ENCODE data around the gene TMEM106C. TPM values are rescaled to one million over a fixed set of nuclear protein-coding genes. Genes with fewer than 3 reads are reported as not detected.
"Not testable (repeated sequence)": the region's sequence is repeated elsewhere in the genome, so short reads cannot be mapped to it uniquely, and the experiment has no call there.

The TMEM106C gene
- total RNA-seq, 1 donor from 2014 or later, result 77.1 TPM

DNA sequence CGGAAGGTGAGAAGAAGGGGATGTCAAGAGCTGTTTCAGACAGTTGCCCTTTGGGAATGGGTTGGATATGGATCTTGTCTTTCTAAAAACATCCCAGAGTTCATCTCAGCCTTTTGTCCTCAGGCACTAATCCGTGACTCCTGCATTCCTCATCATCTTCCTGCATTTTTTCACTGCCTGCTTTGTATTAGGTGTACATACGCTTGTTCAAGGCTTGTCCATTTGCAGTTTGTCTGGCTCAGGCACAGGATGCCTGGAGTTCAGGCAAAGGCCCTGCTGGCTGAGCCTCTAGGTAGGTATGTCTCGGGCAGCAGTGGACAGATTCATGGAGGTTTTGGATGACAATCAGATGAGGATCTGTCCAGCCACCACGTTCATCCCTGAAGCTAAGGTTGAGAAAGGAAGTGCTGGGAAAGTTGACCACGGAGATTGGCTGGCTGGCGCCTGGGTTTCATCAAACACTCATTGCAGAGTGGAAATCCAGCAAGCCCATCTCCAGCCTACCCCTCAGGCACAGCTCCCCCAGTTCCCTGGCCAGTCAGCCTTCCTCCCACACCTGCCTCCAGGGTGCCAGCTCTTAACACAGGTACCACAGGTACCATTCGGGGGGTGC is 12.4 kb upstream of the TMEM106C start:
- Mint-ChIP-seq H3K4me1 (ENCODE audit: unreplicated experiment) (peaks cover 20% of the 10 kb centered on the region), H3K9me3 (no peaks in the 10 kb centered on the region), H3K27me3 (peaks cover 7% of the 10 kb centered on the region), H3K4me3 (no peak overlapping the region), H3K27ac (no peak overlapping the region), H3K36me3 (no peaks in the 10 kb centered on the region)
- TF ChIP-seq, protein P1, sequence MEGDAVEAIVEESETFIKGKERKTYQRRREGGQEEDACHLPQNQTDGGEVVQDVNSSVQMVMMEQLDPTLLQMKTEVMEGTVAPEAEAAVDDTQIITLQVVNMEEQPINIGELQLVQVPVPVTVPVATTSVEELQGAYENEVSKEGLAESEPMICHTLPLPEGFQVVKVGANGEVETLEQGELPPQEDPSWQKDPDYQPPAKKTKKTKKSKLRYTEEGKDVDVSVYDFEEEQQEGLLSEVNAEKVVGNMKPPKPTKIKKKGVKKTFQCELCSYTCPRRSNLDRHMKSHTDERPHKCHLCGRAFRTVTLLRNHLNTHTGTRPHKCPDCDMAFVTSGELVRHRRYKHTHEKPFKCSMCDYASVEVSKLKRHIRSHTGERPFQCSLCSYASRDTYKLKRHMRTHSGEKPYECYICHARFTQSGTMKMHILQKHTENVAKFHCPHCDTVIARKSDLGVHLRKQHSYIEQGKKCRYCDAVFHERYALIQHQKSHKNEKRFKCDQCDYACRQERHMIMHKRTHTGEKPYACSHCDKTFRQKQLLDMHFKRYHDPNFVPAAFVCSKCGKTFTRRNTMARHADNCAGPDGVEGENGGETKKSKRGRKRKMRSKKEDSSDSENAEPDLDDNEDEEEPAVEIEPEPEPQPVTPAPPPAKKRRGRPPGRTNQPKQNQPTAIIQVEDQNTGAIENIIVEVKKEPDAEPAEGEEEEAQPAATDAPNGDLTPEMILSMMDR (conservative IDR thresholded peaks at IDR 0.05), result no peak
- DNase-seq (ENCODE audit: extremely low spot score, unreplicated experiment), result no peak

DNA sequence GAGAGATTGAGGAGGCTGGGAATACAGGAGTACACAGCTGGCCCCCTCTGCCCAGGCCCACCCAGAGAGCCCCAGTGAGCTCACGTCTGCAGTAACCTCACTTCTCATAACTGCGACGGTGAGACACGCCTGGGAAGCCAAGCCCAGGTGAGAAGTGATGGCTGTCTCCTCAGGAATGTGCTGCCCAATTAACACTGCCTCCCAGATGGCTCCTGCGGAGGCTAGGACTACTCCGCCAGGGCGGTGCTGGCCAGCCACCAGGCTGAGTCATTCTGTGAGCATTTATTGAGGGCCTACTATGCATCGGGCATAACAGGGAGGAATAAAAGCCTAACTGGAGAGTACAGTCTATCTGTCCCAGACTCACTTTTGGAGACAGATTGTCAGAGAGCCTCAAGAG is 9.3 kb upstream of the TMEM106C start:
- H3K4me3 Mint-ChIP-seq, result no peak overlapping the region
- DNase-seq (ENCODE audit: extremely low spot score, unreplicated experiment), result no peak
- no peaks in the 10 kb centered on the region for H3K9me3 Mint-ChIP-seq
- TF ChIP-seq, protein P1 (conservative IDR thresholded peaks at IDR 0.05), result no peak
- H3K27ac Mint-ChIP-seq, result peak overlapping the region; percentile 65
- no peaks in the 10 kb centered on the region for H3K36me3 Mint-ChIP-seq
- H3K4me1 Mint-ChIP-seq (ENCODE audit: unreplicated experiment), result peaks cover 14% of the 10 kb centered on the region
- peaks cover 4% of the 10 kb centered on the region for H3K27me3 Mint-ChIP-seq

DNA sequence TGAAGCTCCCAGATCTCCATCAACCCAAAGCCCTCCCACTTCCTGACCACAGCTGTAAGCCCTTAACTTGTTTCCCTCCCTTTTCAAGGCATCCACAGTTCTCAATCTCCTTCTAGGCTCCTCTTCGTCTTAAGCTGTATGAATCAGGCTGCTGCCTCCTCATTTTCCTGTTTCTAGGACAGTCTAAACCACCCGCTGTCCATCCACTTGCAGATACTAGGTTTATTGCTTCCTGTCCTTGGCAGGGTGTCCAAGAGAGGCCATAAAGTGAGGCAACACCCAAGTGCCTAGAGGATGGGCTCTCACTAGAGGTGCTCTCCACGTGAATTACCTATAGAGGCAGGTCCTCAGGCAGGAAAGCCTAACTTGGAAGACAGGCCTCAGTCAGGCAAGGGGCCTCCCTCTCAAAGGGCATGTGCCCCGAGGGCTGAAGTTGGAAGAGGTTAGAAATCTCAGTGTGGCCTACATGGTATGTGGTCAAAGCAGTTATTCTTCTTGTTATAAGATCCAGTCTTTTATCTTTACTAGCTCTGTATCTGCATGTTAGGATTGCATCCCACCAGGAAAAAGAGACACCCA is 8.8 kb upstream of the TMEM106C start:
- TF ChIP-seq, protein P1 (conservative IDR thresholded peaks at IDR 0.05), result no peak
- peak overlapping the region; percentile 65 for H3K27ac Mint-ChIP-seq
- no peaks in the 10 kb centered on the region for H3K9me3 Mint-ChIP-seq
- peaks cover 10% of the 10 kb centered on the region for H3K4me1 Mint-ChIP-seq (ENCODE audit: unreplicated experiment)
- no peak for DNase-seq (ENCODE audit: extremely low spot score, unreplicated experiment)
- H3K27me3 Mint-ChIP-seq, result peaks cover 4% of the 10 kb centered on the region
- no peak overlapping the region for H3K4me3 Mint-ChIP-seq
- H3K36me3 Mint-ChIP-seq, result no peaks in the 10 kb centered on the region

DNA sequence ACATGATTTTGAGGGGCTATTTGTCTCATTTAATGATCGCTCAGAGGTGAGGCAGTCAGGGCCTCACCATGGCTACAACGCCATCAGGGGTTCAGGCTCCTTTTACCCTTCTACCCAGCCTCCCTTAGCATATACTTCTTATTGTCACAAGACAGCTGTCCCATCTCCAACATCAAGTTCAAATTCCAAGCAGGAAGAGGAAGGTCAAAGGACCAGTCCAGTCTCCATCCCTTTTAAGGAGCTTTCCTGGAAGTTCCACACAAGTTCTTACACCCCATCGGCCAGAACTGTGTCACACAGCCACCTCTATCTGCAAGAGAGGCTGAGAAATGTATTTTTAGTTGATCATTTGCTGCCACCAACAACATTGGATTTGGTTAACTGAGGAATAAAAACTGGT is 8.3 kb upstream of the TMEM106C start:
- Mint-ChIP-seq H3K9me3 (no peaks in the 10 kb centered on the region), H3K4me1 (ENCODE audit: unreplicated experiment) (peaks cover 7% of the 10 kb centered on the region), H3K4me3 (no peak overlapping the region), H3K27ac (no peak overlapping the region), H3K36me3 (no peaks in the 10 kb centered on the region), H3K27me3 (peaks cover 4% of the 10 kb centered on the region)
- TF ChIP-seq, protein P1 (conservative IDR thresholded peaks at IDR 0.05), result no peak
- no peak for DNase-seq (ENCODE audit: extremely low spot score, unreplicated experiment)

DNA sequence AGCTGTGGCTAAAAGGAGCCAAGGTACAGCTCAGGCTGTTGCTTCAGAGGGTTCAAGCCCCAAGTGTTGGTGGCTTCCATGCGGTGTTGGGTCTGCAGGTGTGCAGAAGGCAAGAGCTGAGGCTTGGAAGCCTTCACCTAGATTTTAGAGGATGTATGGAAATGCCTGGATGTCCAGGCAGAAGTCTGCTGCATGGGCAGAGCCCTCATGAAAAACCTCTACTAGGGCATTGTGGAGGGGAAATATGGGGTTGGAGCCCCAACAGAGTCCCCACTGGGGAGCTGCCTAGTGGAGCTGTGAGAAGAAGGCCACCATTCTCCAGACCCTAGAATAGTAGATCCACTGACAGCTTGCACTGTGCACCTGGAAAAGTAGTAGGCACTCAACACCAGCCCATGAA is 5.7 kb upstream of the TMEM106C start:
- H3K27me3 Mint-ChIP-seq; DNase-seq (ENCODE audit: extremely low spot score, unreplicated experiment); H3K9me3 Mint-ChIP-seq; H3K4me3 Mint-ChIP-seq; H3K27ac Mint-ChIP-seq; H3K4me1 Mint-ChIP-seq (ENCODE audit: unreplicated experiment); H3K36me3 Mint-ChIP-seq: not testable (repeated sequence)

DNA sequence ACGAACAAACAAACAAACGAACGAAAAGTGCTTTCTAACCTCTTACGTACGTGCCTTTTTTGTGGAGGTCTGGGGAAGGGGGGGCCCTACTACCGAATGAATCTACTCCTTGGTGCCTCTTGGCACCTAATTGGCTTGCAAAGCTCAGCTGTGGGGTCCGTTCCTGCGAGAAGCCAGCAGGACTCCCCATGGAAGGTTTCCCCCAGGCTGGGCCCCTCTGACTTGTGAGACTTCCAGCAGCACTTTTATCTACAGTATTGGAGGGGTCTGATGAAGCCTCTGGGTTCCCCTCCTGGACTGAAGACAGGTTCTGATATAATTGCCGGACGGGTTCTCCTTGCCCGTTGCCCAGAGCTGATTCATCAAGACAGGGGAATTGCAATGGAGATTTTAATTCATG is 1.2 kb upstream of the TMEM106C start:
- H3K4me3 Mint-ChIP-seq, result no peak overlapping the region
- TF ChIP-seq, protein P1 (conservative IDR thresholded peaks at IDR 0.05), result no peak

More for the DNA sequence above, 1.2 kb upstream of the TMEM106C start:
- no peak overlapping the region for H3K27ac Mint-ChIP-seq
- peaks cover 7% of the 10 kb centered on the region for H3K27me3 Mint-ChIP-seq
- DNase-seq (ENCODE audit: extremely low spot score, unreplicated experiment), result no peak
- no peaks in the 10 kb centered on the region for H3K36me3 Mint-ChIP-seq
- H3K4me1 Mint-ChIP-seq (ENCODE audit: unreplicated experiment), result peaks cover 26% of the 10 kb centered on the region
- H3K9me3 Mint-ChIP-seq, result no peaks in the 10 kb centered on the region

All from type B pancreatic cell (in vitro differentiated cells).